Fibroblast of the aortic adventitia (primary cell): Measurements from ENCODE around the gene USP22. TPM values are rescaled to one million over a fixed set of nuclear protein-coding genes. Genes with fewer than 3 reads are reported as not detected.

Experiments
- DNase-seq: peaks from one replicate; pipeline ENCODE4 v3.0.0-alpha.2; 2010; ENCODE audit warnings: low read depth
- H3K4me3 ChIP-seq: 2 replicates; pipeline ENCODE4 v1.5.1; 2011; ENCODE audit warnings: low read depth, mild to moderate bottlenecking, control low read depth, low read length, moderate library complexity
- total RNA-seq: library from RNA; depleted of rRNA; stranded (reverse); fragments of >200 nt; gene quantifications from 2 replicates; pipeline ENCODE4 v1.2.3, GENCODE V29; 2012; ENCODE audit warnings: low replicate concordance
- TF ChIP-seq, protein P1 (sequence below): IDR thresholded peaks from 2 replicates; pipeline ENCODE4 v1.5.1; 2011; ENCODE audit warnings: mild to moderate bottlenecking, low read length, control low read depth, inconsistent platforms; ENCODE audit not compliant: insufficient read depth

USP22 gene
- total RNA-seq, 1 donor, result 214 TPM

DNA sequence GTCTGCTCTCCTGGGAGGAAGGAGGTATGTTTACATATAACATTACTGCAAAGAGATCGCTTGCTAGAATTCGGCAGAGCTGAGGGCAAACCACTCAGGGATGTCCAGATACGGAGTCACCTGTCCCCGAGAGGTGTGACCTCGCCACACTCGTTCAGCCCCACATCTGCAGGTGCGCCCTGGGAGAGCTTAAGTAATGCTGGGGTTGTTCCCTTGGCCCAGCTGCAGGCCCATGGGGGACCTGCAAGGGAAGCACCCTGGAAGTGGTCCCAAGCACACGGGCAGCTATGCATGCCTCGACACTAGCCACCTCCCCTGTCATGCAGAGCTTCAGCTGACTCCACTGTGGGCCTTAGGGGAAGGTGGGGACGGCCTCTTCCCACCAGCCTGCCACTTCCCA lies 22.2 kb downstream of the USP22 start:
- TF ChIP-seq, protein P1, sequence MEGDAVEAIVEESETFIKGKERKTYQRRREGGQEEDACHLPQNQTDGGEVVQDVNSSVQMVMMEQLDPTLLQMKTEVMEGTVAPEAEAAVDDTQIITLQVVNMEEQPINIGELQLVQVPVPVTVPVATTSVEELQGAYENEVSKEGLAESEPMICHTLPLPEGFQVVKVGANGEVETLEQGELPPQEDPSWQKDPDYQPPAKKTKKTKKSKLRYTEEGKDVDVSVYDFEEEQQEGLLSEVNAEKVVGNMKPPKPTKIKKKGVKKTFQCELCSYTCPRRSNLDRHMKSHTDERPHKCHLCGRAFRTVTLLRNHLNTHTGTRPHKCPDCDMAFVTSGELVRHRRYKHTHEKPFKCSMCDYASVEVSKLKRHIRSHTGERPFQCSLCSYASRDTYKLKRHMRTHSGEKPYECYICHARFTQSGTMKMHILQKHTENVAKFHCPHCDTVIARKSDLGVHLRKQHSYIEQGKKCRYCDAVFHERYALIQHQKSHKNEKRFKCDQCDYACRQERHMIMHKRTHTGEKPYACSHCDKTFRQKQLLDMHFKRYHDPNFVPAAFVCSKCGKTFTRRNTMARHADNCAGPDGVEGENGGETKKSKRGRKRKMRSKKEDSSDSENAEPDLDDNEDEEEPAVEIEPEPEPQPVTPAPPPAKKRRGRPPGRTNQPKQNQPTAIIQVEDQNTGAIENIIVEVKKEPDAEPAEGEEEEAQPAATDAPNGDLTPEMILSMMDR, result no peak
- no peak for DNase-seq

DNA sequence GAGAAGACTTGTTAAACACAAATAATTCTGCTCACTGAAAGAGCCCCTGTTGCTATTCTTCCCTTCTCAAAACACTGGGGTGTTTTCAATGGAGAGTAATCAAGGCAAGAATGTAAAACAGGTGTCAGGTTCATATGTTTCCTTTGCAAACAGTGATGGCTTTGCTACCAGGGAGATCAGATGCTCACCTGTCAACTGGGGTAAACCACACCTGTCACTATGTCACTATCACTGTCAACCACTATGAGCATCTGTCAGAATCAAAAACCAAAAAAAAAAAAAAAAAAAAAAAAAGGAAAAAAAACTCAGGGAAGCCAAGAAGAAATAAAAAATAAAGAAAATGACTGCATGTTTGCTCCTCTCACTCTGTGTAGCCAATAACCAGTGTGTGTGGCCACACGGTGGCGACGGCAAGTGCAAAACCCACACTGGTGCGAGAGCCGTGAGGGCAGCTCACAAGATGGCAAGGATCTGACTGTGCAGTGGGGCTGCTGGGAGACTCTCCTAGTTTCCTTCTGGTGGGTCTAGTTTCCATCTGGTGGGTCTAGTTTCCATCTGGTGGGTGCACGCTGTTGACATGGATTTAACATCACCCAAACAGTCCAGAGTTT lies 22.7 kb downstream of the USP22 start:
- no peak for DNase-seq
- no peak overlapping the region for H3K4me3 ChIP-seq
- TF ChIP-seq, protein P1, result peak; percentile 41

More for the DNA sequence above, 22.2 kb downstream of the USP22 start:
- H3K4me3 ChIP-seq, result no peak overlapping the region

DNA sequence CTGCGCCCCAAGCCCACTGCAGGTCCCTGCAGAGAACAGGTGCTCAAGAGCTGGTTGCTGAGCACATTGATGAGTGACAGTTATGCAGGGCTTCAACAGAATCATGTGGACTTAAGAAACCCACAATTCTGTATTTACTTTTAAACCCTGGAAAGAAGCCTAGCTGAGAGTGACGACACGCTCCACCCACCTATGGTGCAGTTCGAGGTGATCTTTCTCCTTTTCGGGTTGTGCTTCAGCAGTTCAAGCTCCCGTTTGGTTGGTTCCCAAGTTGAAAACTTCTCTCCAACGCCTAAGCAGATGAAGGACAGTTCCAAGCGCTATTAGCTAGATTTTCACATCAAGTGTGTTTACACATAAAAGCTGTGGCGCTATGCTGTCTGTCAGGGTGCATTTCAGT lies 23.9 kb downstream of the USP22 start:
- H3K4me3 ChIP-seq, result no peak overlapping the region
- TF ChIP-seq, protein P1, result no peak
- DNase-seq, result no peak

DNA sequence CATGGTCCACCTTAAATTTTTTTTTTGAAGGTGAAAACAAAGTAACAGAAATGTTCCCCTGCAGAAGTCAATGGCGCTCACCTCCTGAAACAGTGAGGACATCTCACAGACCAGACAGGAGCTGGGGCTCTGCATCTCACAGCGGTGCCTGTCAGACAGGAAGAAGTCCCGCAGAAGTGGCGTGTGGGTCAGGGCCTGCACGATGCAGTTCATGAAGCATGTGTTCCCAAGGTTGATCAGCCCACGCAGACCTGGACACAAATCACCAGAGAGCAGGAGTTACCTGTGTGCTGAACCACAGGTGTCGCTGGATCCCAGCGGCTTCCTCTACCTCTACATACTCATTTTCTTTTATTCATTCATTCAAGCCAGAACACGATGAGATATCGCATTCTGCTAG lies 24.9 kb downstream of the USP22 start:
- TF ChIP-seq, protein P1, result no peak
- no peak overlapping the region for H3K4me3 ChIP-seq
- DNase-seq, result no peak

DNA sequence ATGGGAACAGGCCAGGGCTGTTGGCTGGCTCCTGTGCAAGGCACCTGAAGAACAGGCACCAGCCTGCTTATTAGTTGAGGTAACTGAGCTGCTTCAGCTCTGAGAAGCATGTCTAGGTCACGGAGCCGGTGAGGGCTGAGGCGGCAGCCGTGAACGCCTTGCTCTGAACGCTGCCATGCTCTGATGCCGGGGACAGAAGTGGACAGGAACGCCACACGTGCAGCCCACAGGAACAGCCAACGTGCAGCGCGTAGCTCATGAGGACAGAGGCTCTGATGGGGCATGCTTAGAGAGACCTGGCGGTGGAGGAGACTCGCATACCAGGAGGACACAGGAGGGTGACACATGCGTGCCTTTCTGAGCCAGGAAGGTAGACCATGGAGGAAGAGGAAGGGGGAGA lies 25.6 kb downstream of the USP22 start:
- H3K4me3 ChIP-seq, result no peak overlapping the region
- TF ChIP-seq, protein P1, result no peak
- DNase-seq, result no peak

DNA sequence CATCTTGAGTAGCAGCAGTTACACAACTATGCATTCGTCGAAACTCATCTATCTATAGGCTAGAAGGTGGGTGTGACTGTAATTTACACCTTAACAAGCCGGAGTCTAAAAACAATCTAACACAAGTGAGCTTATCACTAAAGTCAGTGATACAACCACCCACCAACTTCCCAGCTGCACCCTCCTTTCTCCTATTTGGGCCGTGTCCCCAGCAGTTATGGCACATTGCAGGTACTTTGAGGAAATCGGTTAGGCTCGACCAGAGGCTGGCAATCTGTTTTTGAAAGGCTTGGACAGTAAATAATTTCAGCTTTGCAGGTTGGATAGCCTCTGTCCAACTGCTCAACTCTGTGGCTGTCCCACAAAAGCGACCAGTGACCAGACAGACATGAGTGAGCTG lies 26.0 kb downstream of the USP22 start:
- TF ChIP-seq, protein P1, result no peak
- no peak for DNase-seq

DNA sequence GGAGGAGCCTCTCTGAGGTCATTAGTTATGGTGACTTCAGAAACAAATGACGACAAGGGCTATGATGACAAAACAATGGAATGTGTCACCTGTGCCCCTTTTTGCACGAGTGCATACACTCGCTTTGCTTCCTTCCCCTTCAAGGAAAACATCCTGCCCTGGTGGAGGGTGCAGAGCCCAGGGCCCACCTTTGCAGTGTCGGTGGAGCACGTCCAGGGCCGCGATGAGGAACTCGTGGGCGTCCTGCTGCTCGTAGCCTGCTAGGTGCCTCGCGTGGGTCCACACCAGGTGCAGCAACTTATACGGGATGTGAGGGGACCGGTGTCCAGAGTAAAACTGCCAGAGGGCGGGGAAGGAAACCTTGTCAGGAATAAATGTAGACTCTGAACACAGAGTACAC lies 27.2 kb downstream of the USP22 start:
- TF ChIP-seq, protein P1, result no peak
- H3K4me3 ChIP-seq, result no peak overlapping the region
- DNase-seq, result no peak

More for the DNA sequence above, 26.0 kb downstream of the USP22 start:
- H3K4me3 ChIP-seq, result no peak overlapping the region
